HEK293 (cell line): ENCODE data around the gene CHRM3.

Source experiments
- CTCF ChIP-seq: fragments of 450-650 bp; formaldehyde crosslinking; IDR thresholded peaks from 2 replicates; pipeline ENCODE4 v1.5.1; 2016; ENCODE audit warnings: missing biosample characterization, missing genetic modification characterization
- KLF7 ChIP-seq: fragments of 450-650 bp; formaldehyde crosslinking; IDR thresholded peaks from 2 replicates; pipeline ENCODE4 v1.5.1; 2016; ENCODE audit warnings: missing biosample characterization, missing genetic modification characterization, borderline replicate concordance
- OSR2 ChIP-seq: fragments of 450-650 bp; formaldehyde crosslinking; IDR thresholded peaks from 2 replicates; pipeline ENCODE4 v1.5.1; 2016; ENCODE audit warnings: missing biosample characterization, missing genetic modification characterization
- ZBTB11 ChIP-seq: fragments of 450-650 bp; formaldehyde crosslinking; conservative IDR thresholded peaks from 2 replicates; pipeline ENCODE4 v1.5.1; 2016; ENCODE audit warnings: low read depth, missing biosample characterization, missing genetic modification characterization
- ZFP69B ChIP-seq: fragments of 450-650 bp; formaldehyde crosslinking; IDR thresholded peaks from 2 replicates; pipeline ENCODE4 v1.5.1; 2016; ENCODE audit warnings: missing biosample characterization, missing genetic modification characterization
- ZNF473 ChIP-seq: fragments of 450-650 bp; formaldehyde crosslinking; IDR thresholded peaks from 2 replicates; pipeline ENCODE4 v1.5.1; 2017; ENCODE audit warnings: missing biosample characterization, missing genetic modification characterization
- ZNF514 ChIP-seq: fragments of 450-650 bp; formaldehyde crosslinking; IDR thresholded peaks from 2 replicates; pipeline ENCODE4 v1.5.1; 2016; ENCODE audit warnings: missing biosample characterization, missing genetic modification characterization
- TF ChIP-seq, protein P1 (sequence below): fragments of 450-650 bp; formaldehyde crosslinking; IDR thresholded peaks from 2 replicates; pipeline ENCODE4 v1.5.1; 2016; ENCODE audit warnings: missing biosample characterization, missing genetic modification characterization
- TF ChIP-seq, protein P2 (sequence below): sonication (generic); formaldehyde crosslinking; IDR thresholded peaks from 2 replicates; pipeline ENCODE4 v1.8.1; 2022; ENCODE audit warnings: mild to moderate bottlenecking, moderate library complexity, missing genetic modification reagents

GRCh38 chr1:239394107-239394506 is 7.7 kb downstream of the CHRM3 start:
- TF ChIP-seq, protein P1, sequence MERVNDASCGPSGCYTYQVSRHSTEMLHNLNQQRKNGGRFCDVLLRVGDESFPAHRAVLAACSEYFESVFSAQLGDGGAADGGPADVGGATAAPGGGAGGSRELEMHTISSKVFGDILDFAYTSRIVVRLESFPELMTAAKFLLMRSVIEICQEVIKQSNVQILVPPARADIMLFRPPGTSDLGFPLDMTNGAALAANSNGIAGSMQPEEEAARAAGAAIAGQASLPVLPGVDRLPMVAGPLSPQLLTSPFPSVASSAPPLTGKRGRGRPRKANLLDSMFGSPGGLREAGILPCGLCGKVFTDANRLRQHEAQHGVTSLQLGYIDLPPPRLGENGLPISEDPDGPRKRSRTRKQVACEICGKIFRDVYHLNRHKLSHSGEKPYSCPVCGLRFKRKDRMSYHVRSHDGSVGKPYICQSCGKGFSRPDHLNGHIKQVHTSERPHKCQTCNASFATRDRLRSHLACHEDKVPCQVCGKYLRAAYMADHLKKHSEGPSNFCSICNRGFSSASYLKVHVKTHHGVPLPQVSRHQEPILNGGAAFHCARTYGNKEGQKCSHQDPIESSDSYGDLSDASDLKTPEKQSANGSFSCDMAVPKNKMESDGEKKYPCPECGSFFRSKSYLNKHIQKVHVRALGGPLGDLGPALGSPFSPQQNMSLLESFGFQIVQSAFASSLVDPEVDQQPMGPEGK: no peak
- TF ChIP-seq ZFP69B (tag by site-specific recombination) (no peak), ZNF514 (tag by site-specific recombination) (no peak), OSR2 (tag by site-specific recombination) (no peak), ZBTB11 (tag by site-specific recombination) (no peak), KLF7 (tag by site-specific recombination) (no peak), CTCF (tag by site-specific recombination) (no peak), ZNF473 (tag by site-specific recombination) (no peak)
- TF ChIP-seq, protein P2, sequence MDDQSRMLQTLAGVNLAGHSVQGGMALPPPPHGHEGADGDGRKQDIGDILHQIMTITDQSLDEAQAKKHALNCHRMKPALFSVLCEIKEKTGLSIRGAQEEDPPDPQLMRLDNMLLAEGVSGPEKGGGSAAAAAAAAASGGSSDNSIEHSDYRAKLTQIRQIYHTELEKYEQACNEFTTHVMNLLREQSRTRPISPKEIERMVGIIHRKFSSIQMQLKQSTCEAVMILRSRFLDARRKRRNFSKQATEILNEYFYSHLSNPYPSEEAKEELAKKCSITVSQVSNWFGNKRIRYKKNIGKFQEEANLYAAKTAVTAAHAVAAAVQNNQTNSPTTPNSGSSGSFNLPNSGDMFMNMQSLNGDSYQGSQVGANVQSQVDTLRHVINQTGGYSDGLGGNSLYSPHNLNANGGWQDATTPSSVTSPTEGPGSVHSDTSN (CRISPR knock-in tag): no peak
